Right cardiac atrium (tissue), 5 donors: ENCODE measurements around the gene PAK1. TPM values are rescaled to one million over a fixed set of nuclear protein-coding genes. Genes with fewer than 3 reads are reported as not detected.

Source experiments
- ATAC-seq, 2 donors: fragments of 200-7000 bp; cut with Tn5 transposase; one replicate each; pipeline versions ENCODE4 v1.8.0 to v1.9.1; 2020; ENCODE audit warnings: moderate library complexity in 2 of 2, mild to moderate bottlenecking in 1 of 2
- DNase-seq, 3 donors: peaks; one replicate each; pipeline ENCODE4 v3.0.0-alpha.2; 2020
- H3K27ac ChIP-seq: one replicate; pipeline ENCODE4 v1.5.1; 2013; ENCODE audit warnings: mild to moderate bottlenecking, low read length, control low read depth, moderate library complexity
- H3K27me3 ChIP-seq: one replicate; pipeline ENCODE4 v1.6.1; 2013; ENCODE audit not compliant: control insufficient read depth, insufficient read depth
- H3K4me1 ChIP-seq: one replicate; pipeline ENCODE4 v1.6.1; 2013; ENCODE audit warnings: low read length; ENCODE audit not compliant: control insufficient read depth, insufficient read depth
- H3K4me3 ChIP-seq: one replicate; pipeline ENCODE4 v1.5.1; 2013; ENCODE audit warnings: low read length, control low read depth
- H3K9me3 ChIP-seq: one replicate; pipeline ENCODE4 v1.6.1; 2013; ENCODE audit warnings: low read length; ENCODE audit not compliant: control insufficient read depth
- WGBS: extraction: QIAGEN DNeasy Blood & Tissue Kit; methylation state at CpG from one replicate; pipeline ENCODE4 v1.1.7; 2013; 5-methylcytosine and 5-hydroxymethylcytosine counted together
- intact Hi-C, 4 donors: fragments of 100-400 bp; cut with DNase I; formaldehyde crosslinking; loops; one replicate each; pipeline versions ENCODE4 v1.11.0 to v1.14.0; 2022 to 2023
- polyA plus RNA-seq: library from polyadenylated mRNA; stranded (reverse); fragments of 200-250 nt; gene quantifications from one replicate; pipeline ENCODE4 v1.2.3, GENCODE V29; 2013
- total RNA-seq, 4 donors: library from RNA; stranded (reverse); fragmentation: NEBNext Ultra II Directional; extraction: Animal tissue kit (Norgen Biotek cat#: 25700); gene quantifications; one replicate each; pipeline ENCODE4 v1.2.1, GENCODE V29; 2021
- donor health status: healthy with polysubstance abuse.
- donor health status: DM: no; HTN: yes; CAD: no.
- donor health status: DM: no; HTN: no; CAD: no.
- donor health status: DM: no; HTN: yes; CAD: no; lungs with severe emphysema.
- donor health status: DM: yes; HTN: yes; CAD: no.

PAK1 gene
- total and polyA plus RNA-seq, 5 donors, result 7.1 to 19.5 (median 16.2) TPM

- no peak for DNase-seq
- Histone ChIP-seq H3K27me3 (no peaks in the 10 kb centered on the region), H3K27ac (no peak overlapping the region), H3K9me3 (no peaks in the 10 kb centered on the region), H3K4me3 (no peak overlapping the region), H3K4me1 (no peaks in the 10 kb centered on the region)
- 88% methylated on average over 1 of the region's 1 CpG for WGBS
- intact Hi-C loops, result no loop called here
- no peak for ATAC-seq
These were observed 23.7 kb downstream of the PAK1 start for GRCh38 chr11:77450227-77450626.

- H3K27ac ChIP-seq, result no peak overlapping the region
- ATAC-seq (no peak), DNase-seq (no peak)
- WGBS, result 86% methylated on average over 1 of the region's 1 CpG
- no peaks in the 10 kb centered on the region for H3K4me1 ChIP-seq
- H3K27me3 ChIP-seq, result no peaks in the 10 kb centered on the region
- H3K4me3 ChIP-seq, result no peak overlapping the region
- intact Hi-C loops, result no loop called here
- H3K9me3 ChIP-seq, result no peaks in the 10 kb centered on the region
These were observed 24.1 kb downstream of the PAK1 start for GRCh38 chr11:77449784-77450183.

- Histone ChIP-seq H3K27ac (no peak overlapping the region), H3K4me3 (no peak overlapping the region), H3K27me3 (no peaks in the 10 kb centered on the region), H3K9me3 (no peaks in the 10 kb centered on the region), H3K4me1 (no peaks in the 10 kb centered on the region)
- DNase-seq (no peak), ATAC-seq (no peak)
- intact Hi-C loops, result no loop called here
- 57% methylated on average over 5 of the region's 5 CpGs for WGBS
These were observed 24.8 kb downstream of the PAK1 start for GRCh38 chr11:77449060-77449521.

- no peak for DNase-seq
- no peak overlapping the region for H3K27ac ChIP-seq
- H3K27me3 ChIP-seq, result no peaks in the 10 kb centered on the region
- no peaks in the 10 kb centered on the region for H3K4me1 ChIP-seq
- ATAC-seq, result no peak
- H3K9me3 ChIP-seq, result no peaks in the 10 kb centered on the region
- 92% methylated on average over 2 of the region's 2 CpGs for WGBS
- no peak overlapping the region for H3K4me3 ChIP-seq
- intact Hi-C loops, result no loop called here
These were observed 25.6 kb downstream of the PAK1 start for GRCh38 chr11:77448269-77448668.

GRCh38 chr11:77446911-77447629 lies 26.8 kb downstream of the PAK1 start:
- no peak for DNase-seq
- Histone ChIP-seq H3K27ac (no peak overlapping the region), H3K4me3 (no peak overlapping the region), H3K4me1 (no peaks in the 10 kb centered on the region), H3K9me3 (no peaks in the 10 kb centered on the region), H3K27me3 (no peaks in the 10 kb centered on the region)
- ATAC-seq, result no peak
- intact Hi-C loops, result no loop called here
- 85% methylated on average over 8 of the region's 8 CpGs for WGBS

- no peak for ATAC-seq
- Histone ChIP-seq H3K4me1 (no peaks in the 10 kb centered on the region), H3K4me3 (no peak overlapping the region), H3K9me3 (no peaks in the 10 kb centered on the region), H3K27ac (no peak overlapping the region), H3K27me3 (no peaks in the 10 kb centered on the region)
- 78% methylated on average over 7 of the region's 7 CpGs for WGBS
- intact Hi-C loops, result no loop called here
- DNase-seq, result no peak
These were observed 29.6 kb downstream of the PAK1 start for GRCh38 chr11:77444261-77444660.

GRCh38 chr11:77442394-77443053 lies 31.4 kb downstream of the PAK1 start:
- Histone ChIP-seq H3K27me3 (no peaks in the 10 kb centered on the region), H3K9me3 (no peaks in the 10 kb centered on the region), H3K4me3 (no peak overlapping the region), H3K4me1 (no peaks in the 10 kb centered on the region), H3K27ac (no peak overlapping the region)
- no peak for DNase-seq
- ATAC-seq, result no peak
- 83% methylated on average over 3 of the region's 3 CpGs for WGBS
- intact Hi-C loops, result no loop called here

GRCh38 chr11:77441426-77441825 lies 32.5 kb downstream of the PAK1 start:
- 73% methylated on average over 1 of the region's 1 CpG for WGBS
- ATAC-seq, result no peak
- Histone ChIP-seq H3K27me3 (no peaks in the 10 kb centered on the region), H3K4me3 (no peak overlapping the region), H3K4me1 (no peaks in the 10 kb centered on the region), H3K27ac (no peak overlapping the region), H3K9me3 (no peaks in the 10 kb centered on the region)
- intact Hi-C loops, result no loop called here
- no peak for DNase-seq

- Histone ChIP-seq H3K4me1 (peaks cover 2% of the 10 kb centered on the region), H3K27me3 (no peaks in the 10 kb centered on the region), H3K4me3 (no peak overlapping the region), H3K27ac (no peak overlapping the region), H3K9me3 (no peaks in the 10 kb centered on the region)
- intact Hi-C loops, result no loop called here
- DNase-seq (no peak), ATAC-seq (no peak)
These were observed 33.2 kb downstream of the PAK1 start for GRCh38 chr11:77440678-77441077.

GRCh38 chr11:77438487-77438886 lies 35.4 kb downstream of the PAK1 start:
- Histone ChIP-seq H3K9me3 (no peaks in the 10 kb centered on the region), H3K4me1 (peaks cover 2% of the 10 kb centered on the region), H3K27me3 (no peaks in the 10 kb centered on the region), H3K4me3 (no peak overlapping the region), H3K27ac (no peak overlapping the region)
- DNase-seq, result no peak
- ATAC-seq, result no peak
- WGBS, result 76% methylated on average over 2 of the region's 2 CpGs
- intact Hi-C loops, result no loop called here

- Histone ChIP-seq H3K27me3 (no peaks in the 10 kb centered on the region), H3K4me1 (peaks cover 2% of the 10 kb centered on the region), H3K9me3 (no peaks in the 10 kb centered on the region), H3K4me3 (no peak overlapping the region), H3K27ac (no peak overlapping the region)
- DNase-seq (no peak), ATAC-seq (no peak)
- intact Hi-C loops, result no loop called here
- WGBS, result 34% methylated on average over 1 of the region's 1 CpG
These were observed 36.9 kb downstream of the PAK1 start for GRCh38 chr11:77436969-77437368.
